Neutrophil (primary cell): Measurements from ENCODE around the gene C6orf132.

Experiments used
- H3K27ac ChIP-seq: fragments of 200-600 bp; sonication (generic); 2 replicates; pipeline ENCODE4 v1.5.1; 2016; ENCODE audit warnings: mild to moderate bottlenecking, moderate library complexity
- H3K27me3 ChIP-seq: fragments of 200-600 bp; sonication (generic); 2 replicates; pipeline ENCODE4 v1.6.0; 2016; ENCODE audit warnings: mild to moderate bottlenecking
- H3K36me3 ChIP-seq: fragments of 200-600 bp; sonication (generic); 2 replicates; pipeline ENCODE4 v1.5.1; 2017
- H3K4me1 ChIP-seq, 2 experiments: fragments of 200-600 bp in 1 of 2; sonication (generic) in 1 of 2; 1 replicate in 1 of 2; 2 replicates in 1 of 2; pipeline versions ENCODE4 v1.5.1 to v1.6.1; 2013 to 2016; ENCODE audit warnings: low read depth in 1 of 2, low read length in 1 of 2, mild to moderate bottlenecking in 1 of 2, moderate library complexity in 1 of 2; ENCODE audit not compliant: control insufficient read depth in 1 of 2, insufficient read depth in 1 of 2
- H3K4me3 ChIP-seq, 2 experiments: fragments of 200-600 bp in 1 of 2; sonication (generic) in 1 of 2; 1 replicate in 1 of 2; 2 replicates in 1 of 2; pipeline ENCODE4 v1.5.1; 2013 to 2016; ENCODE audit warnings: low read depth in 1 of 2, low read length in 1 of 2, mild to moderate bottlenecking in 1 of 2, moderate library complexity in 1 of 2
- H3K9me3 ChIP-seq: fragments of 200-600 bp; sonication (generic); 2 replicates; pipeline ENCODE4 v1.5.1; 2016
- CTCF ChIP-seq: fragments of 200-600 bp; sonication (generic); IDR thresholded peaks from 2 replicates; pipeline ENCODE4 v1.5.1; 2016; ENCODE audit warnings: antibody characterized with exemption

C6orf132 gene

DNA sequence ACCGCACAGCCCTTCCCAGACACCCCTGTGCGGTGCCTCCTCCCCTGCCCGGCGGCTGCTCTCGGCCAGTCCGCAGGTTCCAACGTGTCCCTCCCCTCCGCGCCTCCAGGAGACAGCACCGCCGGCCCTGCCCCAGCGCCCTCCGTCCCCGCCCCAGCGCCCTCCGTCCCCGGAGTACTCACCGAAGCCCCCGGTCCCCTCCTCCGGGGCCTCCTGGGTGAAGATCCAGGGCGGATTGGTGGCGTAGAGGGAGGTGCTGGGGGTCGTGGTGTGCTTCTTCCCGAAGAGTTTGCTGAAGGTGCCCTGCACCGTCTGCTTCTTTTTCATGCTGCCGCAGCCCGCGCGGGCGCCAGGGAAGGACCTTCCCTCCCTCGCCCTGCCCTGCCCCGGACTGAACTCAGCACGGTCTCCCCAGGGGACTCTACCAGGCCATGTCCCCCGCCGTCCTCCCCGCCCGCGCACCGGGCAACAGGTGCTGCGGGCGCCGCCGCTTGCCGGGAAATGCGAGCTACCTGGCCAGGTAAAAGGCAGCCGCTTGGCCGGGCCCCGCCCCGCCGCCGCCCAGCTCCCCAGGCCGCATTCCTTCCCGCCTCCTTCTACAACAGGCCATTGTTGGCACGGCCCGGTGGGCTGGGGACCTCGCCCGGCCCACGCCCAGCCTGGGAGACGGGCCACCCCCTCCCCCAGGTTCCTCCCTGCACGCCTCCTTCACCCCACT lies at the start of gene C6orf132:
C6orf132 (minus strand) TSS at position 503 of the 718 bp plus-strand sequence; CDS start at position 327, 176 bp downstream.
- TF ChIP-seq CTCF, result no peak
- Histone ChIP-seq H3K36me3 (no peaks in the 10 kb centered on the region), H3K4me1 (peaks cover 11% of the 10 kb centered on the region in 2 experiments), H3K27me3 (peaks cover 62% of the 10 kb centered on the region), H3K4me3 (peak within 1 kb of the TSS; percentile 15 to 48), H3K27ac (no peak within 1 kb of the TSS), H3K9me3 (no peaks in the 10 kb centered on the region)

DNA sequence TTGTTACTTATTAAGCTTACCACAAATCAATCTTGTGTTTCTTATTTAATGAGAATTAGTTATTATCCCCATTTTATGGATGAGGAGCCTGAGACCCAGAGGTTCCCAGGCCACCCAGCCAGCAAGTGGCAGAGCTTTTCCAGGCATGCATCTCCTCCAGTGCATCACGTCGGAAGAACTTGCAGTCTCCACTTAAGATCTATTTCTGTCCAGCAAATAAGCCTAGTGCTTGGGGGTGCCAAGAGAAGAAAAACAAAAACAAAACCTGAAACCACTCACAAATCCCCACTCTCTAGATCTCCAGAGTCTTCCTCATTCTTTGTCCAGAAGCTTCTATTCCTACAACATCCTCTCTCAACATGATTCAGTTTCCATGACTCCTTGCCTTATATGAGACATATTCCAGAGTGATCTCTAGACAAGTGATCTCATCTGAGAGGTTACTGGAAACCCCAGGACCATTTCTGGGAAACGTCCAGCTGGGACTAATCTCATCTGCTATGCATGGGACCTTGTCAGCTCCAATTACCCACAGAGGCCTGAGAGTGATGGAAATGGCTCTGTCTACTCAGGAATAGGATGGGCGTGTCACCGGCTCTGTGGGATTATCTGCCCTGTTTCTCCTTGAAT lies 48.2 kb upstream of the C6orf132 start:
- H3K27ac ChIP-seq, result no peak overlapping the region
- TF ChIP-seq CTCF, result no peak

GRCh38 chr6:42188406-42188805 lies 46.0 kb upstream of the C6orf132 start:
- no peak overlapping the region for H3K4me3 ChIP-seq
- no peak for TF ChIP-seq CTCF
- H3K27me3 ChIP-seq, result no peaks in the 10 kb centered on the region
- H3K27ac ChIP-seq, result no peak overlapping the region
- H3K4me1 ChIP-seq, result no peaks in the 10 kb centered on the region
- H3K9me3 ChIP-seq, result no peaks in the 10 kb centered on the region
- no peaks in the 10 kb centered on the region for H3K36me3 ChIP-seq

More for the DNA sequence above, 48.2 kb upstream of the C6orf132 start:
- Histone ChIP-seq H3K4me3 (no peak overlapping the region), H3K9me3 (no peaks in the 10 kb centered on the region), H3K36me3 (no peaks in the 10 kb centered on the region), H3K4me1 (no peaks in the 10 kb centered on the region), H3K27me3 (no peaks in the 10 kb centered on the region)

DNA sequence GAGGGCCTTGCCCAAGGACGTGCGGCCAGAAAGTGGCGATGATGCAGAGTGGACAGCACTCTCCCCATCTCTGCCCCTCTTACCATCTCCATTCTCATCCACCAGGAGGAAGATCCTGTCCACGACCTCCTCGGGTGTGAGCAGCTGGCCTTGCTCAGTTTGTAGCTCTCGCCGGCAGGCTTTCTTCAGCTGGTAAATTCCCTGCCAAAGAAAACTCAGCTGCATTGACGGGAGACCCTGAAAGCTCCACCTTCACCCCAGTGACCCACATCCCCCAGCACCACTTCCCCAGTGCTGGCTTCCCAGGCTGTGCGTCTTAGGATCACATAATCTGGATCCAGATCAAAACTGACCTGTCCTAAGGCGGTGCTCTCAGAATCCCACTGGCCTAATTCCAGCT lies 43.2 kb upstream of the C6orf132 start:
- H3K4me3 ChIP-seq, result no peak overlapping the region
- H3K27ac ChIP-seq, result no peak overlapping the region
- no peaks in the 10 kb centered on the region for H3K9me3 ChIP-seq
- H3K4me1 ChIP-seq, result no peaks in the 10 kb centered on the region
- peaks cover under 1% of the 10 kb centered on the region for H3K27me3 ChIP-seq
- TF ChIP-seq CTCF, result no peak
- H3K36me3 ChIP-seq, result no peaks in the 10 kb centered on the region

- Histone ChIP-seq H3K4me3 (no peak overlapping the region), H3K27ac (no peak overlapping the region), H3K4me1 (no peaks in the 10 kb centered on the region), H3K27me3 (peaks cover 11% of the 10 kb centered on the region), H3K9me3 (no peaks in the 10 kb centered on the region), H3K36me3 (no peaks in the 10 kb centered on the region)
- TF ChIP-seq CTCF, result no peak
Measured at GRCh38 chr6:42184475-42184874, 42.1 kb upstream of the C6orf132 start.
